ENCODE data around the gene ATPAF1.

GRCh38 chr1:46607345-46608130 lies 60.6 kb downstream of the ATPAF1 start:
- TF ChIP-seq CTCF (IDR thresholded peaks at IDR 0.05; ENCODE audit: low read depth, low read length) (no peak), POLR2A (IDR thresholded peaks at IDR 0.05; ENCODE audit: extremely low read depth, insufficient read length) (no peak), MYC (IDR thresholded peaks at IDR 0.05; ENCODE audit: low read depth, low read length) (no peak)
- TF ChIP-seq, protein P1, sequence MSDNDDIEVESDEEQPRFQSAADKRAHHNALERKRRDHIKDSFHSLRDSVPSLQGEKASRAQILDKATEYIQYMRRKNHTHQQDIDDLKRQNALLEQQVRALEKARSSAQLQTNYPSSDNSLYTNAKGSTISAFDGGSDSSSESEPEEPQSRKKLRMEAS (IDR thresholded peaks at IDR 0.05; ENCODE audit: low read depth, low read length), result no peak

Measured in NB4 (cell line).